DOHH2 (cell line): ENCODE results near the gene ENDOD1.
A peak's percentile ranks its signal among the peaks of the same experiment; 100 is the strongest.

Experiments used
- CTCF ChIP-seq: fragments of 200-600 bp; sonication (generic); IDR thresholded peaks from one replicate; pipeline ENCODE4 v1.5.1; 2014; ENCODE audit warnings: antibody characterized with exemption, mild to moderate bottlenecking, low read depth, low read length; ENCODE audit not compliant: poor library complexity, severe bottlenecking
- EZH2phosphoT487 ChIP-seq: fragments of 200-600 bp; sonication (generic); IDR thresholded peaks from 2 replicates; pipeline ENCODE4 v1.6.1; 2017; ENCODE audit warnings: borderline replicate concordance, mild to moderate bottlenecking, antibody characterized with exemption, low read length, moderate library complexity, mixed read lengths

GRCh38 chr11:95150956-95151684, 61.5 kb downstream of the ENDOD1 start:
- TF ChIP-seq CTCF, result peak; percentile 62
- no peak for TF ChIP-seq EZH2phosphoT487
